D721Med (cell line): ENCODE results near the gene ADM.

ENCODE experiments used
- DNase-seq: peaks from one replicate; pipeline ENCODE4 v3.0.0; 2011; ENCODE audit warnings: low spot score; ENCODE audit not compliant: insufficient read length
- FAIRE-seq: peaks from 2 replicates; lab custom pipeline; 2011; peaks lifted over from hg19 to GRCh38; lab: Jason Lieb, UNC
- TF ChIP-seq, protein P1 (sequence below): IDR thresholded peaks from 2 replicates; pipeline ENCODE4 v1.5.1; 2012; ENCODE audit warnings: mild to moderate bottlenecking, control low read depth; ENCODE audit not compliant: insufficient read depth; ENCODE audit errors: missing control alignments

Gene ADM

DNA sequence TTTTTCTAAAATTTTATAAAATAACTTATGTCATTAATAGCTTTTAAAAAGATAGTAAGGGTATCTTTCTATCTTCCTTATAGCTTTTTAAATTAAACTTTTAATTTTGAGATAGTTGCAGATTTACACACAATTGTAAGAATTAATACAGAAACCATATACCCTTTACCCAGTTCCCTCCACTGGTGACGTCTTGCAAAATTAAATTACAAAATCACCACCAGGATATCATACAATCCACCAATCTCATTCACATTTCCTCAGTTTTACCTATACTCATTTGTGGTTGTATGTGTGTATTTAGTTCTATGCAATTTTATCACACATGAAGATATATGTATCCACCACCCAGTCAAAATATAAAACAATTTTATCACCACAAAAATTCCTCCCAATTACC, 20.9 kb upstream of the ADM start:
- TF ChIP-seq, protein P1, sequence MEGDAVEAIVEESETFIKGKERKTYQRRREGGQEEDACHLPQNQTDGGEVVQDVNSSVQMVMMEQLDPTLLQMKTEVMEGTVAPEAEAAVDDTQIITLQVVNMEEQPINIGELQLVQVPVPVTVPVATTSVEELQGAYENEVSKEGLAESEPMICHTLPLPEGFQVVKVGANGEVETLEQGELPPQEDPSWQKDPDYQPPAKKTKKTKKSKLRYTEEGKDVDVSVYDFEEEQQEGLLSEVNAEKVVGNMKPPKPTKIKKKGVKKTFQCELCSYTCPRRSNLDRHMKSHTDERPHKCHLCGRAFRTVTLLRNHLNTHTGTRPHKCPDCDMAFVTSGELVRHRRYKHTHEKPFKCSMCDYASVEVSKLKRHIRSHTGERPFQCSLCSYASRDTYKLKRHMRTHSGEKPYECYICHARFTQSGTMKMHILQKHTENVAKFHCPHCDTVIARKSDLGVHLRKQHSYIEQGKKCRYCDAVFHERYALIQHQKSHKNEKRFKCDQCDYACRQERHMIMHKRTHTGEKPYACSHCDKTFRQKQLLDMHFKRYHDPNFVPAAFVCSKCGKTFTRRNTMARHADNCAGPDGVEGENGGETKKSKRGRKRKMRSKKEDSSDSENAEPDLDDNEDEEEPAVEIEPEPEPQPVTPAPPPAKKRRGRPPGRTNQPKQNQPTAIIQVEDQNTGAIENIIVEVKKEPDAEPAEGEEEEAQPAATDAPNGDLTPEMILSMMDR: no peak
- DNase-seq: no peak
- no peak for FAIRE-seq

DNA sequence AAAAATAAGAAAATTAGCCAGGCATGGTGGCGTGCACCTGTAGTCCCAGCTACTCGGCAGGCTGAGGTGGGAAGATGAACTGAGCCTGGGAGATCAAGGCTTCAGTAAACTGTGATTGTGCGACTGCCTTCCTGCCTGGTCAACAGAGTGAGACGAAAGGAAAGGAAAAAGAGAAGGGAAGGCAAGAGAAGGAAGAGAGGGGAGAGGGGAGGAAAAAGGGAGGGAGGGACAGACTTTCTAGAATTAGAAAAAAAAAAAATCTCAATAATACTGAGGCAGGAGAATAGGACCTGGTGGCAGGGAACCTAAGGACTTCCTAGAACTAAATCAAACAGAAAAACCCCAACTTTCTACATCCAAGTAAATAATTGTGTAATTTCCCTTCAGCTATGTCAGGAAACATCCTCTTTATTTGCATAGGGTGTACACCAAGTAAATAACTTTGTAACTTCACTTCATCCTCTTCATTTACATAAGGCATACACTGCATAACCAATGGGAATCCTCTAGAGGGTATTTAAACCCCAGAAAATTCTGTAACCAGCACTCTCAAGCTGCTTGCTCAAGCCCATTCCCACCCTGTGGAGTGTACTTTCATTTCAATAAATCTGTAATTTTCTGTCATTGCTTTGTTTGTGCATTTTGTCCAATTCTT, 19.6 kb upstream of the ADM start:
- no peak for DNase-seq
- TF ChIP-seq, protein P1: no peak
- no peak for FAIRE-seq

DNA sequence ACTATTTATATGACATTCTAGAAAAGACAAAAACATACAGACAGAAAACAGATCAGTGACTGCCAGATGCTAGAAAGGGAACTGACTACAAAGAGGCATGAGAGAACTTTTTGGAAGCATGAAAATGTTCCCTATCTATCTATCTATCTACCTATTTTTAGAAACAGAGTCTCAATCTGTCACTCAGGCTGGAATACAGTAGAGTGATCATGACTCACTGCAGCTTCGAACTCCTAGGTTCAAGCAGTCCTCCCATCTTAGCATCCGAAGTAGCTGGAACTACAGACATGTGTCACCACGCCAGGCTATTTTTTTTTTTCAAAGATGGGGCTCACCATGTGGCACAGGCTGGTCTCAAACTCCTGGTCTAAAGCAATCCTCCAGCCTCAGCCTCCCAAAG, 17.7 kb upstream of the ADM start:
- FAIRE-seq: no peak

DNA sequence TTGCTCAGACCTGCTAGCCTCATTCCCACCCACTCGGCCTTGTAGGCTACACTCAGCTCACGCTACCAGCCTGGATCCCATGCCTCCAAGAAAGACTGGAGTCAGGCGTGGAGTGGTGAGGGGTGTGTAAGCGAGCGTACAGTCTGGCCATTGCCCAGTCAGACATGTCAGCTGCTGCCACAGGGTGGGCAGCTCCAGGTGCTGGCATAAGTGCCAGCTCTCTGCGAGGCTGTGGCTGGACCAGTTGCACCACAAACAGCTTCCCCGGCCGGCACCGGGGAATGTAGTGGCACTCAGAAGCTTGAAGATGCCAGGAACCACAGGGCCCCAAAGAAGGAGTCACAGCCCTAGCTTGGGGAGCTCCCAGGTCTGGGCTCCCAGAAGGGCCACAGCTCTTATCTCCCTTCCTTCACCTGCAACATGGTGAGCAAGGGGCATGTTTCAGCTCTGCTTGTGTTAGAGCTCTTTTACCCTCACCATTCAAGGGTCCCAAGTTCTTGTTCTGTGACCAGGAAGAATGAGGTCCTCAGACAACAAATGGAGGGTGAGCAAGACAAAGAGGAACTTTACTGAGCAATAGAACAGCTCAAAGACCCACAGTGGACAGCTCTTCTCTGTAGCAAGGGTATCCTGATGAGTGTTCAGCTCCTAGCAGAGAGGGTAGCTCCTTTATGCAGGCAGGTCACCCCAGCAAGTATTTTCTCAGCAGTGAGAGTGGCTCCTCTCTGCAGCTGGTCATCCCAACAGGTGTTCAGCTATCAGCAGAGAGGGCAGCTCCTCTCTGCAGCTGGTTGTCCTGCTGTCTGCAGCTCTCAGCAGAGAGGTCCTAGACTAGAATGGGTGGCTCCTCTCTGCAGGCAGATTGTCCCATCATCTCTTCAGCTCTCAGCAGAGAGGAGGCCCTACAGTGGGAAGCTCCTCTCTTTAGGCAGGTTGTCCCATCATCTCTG, 16.8 kb upstream of the ADM start:
- no peak for DNase-seq
- TF ChIP-seq, protein P1: no peak
- no peak for FAIRE-seq

More for the DNA sequence above, 17.7 kb upstream of the ADM start:
- no peak for DNase-seq
- TF ChIP-seq, protein P1: no peak

DNA sequence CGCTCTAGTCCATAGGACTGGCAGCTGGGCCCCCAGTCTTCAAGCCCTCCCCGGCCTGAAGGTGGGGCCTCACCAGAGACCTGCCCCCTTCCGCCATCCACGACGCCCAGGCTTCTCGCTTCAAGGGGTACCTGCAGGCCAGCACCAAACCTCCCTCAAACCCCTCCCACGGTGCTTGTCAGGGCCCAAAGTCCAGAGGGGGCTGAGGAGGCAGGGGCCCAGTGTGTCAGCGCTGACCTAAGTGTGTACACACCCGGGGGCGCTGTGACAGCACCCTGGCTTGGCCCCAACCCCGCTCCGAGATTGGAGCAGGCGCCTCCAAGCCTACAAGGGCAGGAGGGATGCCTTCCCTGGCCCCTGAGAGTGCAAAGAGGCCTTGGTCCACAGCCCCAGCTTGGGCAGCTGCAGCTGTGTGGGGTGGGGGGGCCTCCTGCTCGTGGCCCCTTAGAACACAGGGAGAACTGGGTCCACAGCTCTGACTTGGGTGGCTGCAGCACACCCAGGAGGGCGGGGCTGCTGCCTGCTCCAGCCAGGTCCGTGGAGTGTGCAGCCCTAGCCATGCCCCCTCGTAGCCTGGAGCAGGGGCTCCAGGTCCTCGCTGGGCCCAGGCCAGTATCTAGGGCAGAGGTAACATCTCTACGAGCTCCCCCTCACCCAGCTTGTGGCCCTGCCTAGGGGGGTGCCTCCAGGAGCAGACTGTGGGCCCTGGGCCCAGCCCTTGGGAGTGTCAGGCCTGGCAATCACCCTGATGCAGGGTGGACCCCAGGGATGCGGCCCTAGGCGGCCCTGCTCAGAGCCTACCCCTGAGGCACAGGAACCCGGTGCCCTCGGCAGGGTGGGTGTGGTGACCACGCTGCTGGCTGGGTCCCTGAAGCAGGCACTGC, 15.8 kb upstream of the ADM start:
- DNase-seq: no peak
- TF ChIP-seq, protein P1: no peak
- FAIRE-seq: no peak

DNA sequence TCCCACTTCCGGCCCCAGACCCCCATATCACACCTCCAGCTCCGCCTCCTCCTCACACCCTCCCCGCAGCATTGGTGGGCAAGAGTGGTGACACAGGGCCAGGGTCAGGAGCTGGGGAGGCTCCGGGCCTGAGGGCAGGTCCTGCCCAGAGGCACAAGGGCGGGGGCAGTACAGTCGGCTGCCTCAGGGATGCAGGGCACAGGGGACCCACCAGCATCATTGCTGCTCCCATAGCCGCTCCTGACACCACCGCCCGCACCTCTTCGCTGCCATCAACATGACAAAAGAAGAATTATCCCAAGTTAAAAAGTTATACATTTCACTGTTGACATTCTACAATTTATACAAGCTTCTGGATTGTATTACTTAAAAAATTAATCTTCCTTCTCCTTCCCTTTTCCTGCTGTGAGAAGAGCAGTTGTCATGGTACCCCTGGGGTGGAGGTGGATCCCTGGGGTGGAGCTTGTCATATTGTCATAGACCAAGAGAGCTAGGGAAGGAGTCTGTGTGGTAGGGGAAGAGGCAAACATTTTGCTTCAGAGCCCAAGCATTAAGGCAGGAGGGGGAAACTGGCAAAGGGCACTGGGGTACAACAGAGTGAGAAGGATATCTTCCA, 15.0 kb upstream of the ADM start:
- no peak for FAIRE-seq

More for the DNA sequence above, 15.0 kb upstream of the ADM start:
- TF ChIP-seq, protein P1: no peak
- no peak for DNase-seq
